ENCODE data around the gene FMNL3.

Gene FMNL3

GRCh38 chr12:49636979-49637755 is 70.0 kb downstream of the FMNL3 start:
- Histone ChIP-seq H3K4me3 (ENCODE audit: low read depth, low read length) (peak overlapping the region; percentile 4; the same call in 1 of the 2 replicates), H3K9ac (ENCODE audit: low read length) (no peak overlapping the region), H3K4me1 (ENCODE audit: control insufficient read depth, insufficient read depth, low read length) (peaks cover 14% of the 10 kb centered on the region), H3K27ac (ENCODE audit: low read depth, low read length) (no peak overlapping the region), H3K36me3 (ENCODE audit: control insufficient read depth, insufficient read depth, low read length) (peaks cover 30% of the 10 kb centered on the region), H3K27me3 (ENCODE audit: control insufficient read depth, insufficient read depth, low read length) (no peaks in the 10 kb centered on the region), H3K9me3 (ENCODE audit: control insufficient read depth, insufficient read depth, low read depth, low read length) (no peaks in the 10 kb centered on the region)

DNA sequence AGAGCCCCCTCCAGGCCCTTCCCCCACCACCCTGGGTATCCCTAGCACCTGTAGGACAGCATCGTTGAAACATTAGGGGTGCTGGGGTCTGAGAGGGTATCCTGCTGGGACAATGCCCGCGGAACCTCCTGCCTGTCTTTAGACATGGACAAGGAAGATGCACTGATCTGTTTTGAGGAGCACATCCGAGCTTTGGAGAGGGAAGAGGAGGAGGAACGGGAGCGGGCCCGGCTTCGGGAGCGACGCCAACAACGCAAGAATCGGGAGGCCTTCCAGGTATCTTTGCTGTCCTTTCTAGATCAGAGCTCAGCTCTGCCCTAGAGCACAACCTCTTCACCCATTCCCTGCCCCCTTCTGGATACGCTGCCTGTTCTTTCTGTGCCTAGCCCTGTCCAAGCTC is 70.6 kb downstream of the FMNL3 start:
- H3K9me3 ChIP-seq (ENCODE audit: control insufficient read depth, insufficient read depth, low read depth, low read length), result no peaks in the 10 kb centered on the region
- no peak overlapping the region for H3K9ac ChIP-seq (ENCODE audit: low read length)
- H3K36me3 ChIP-seq (ENCODE audit: control insufficient read depth, insufficient read depth, low read length), result peaks cover 32% of the 10 kb centered on the region
- no peak overlapping the region for H3K4me3 ChIP-seq (ENCODE audit: low read depth, low read length)
- H3K27ac ChIP-seq (ENCODE audit: low read depth, low read length), result no peak overlapping the region
- no peaks in the 10 kb centered on the region for H3K27me3 ChIP-seq (ENCODE audit: control insufficient read depth, insufficient read depth, low read length)
- H3K4me1 ChIP-seq (ENCODE audit: control insufficient read depth, insufficient read depth, low read length), result peaks cover 14% of the 10 kb centered on the region

DNA sequence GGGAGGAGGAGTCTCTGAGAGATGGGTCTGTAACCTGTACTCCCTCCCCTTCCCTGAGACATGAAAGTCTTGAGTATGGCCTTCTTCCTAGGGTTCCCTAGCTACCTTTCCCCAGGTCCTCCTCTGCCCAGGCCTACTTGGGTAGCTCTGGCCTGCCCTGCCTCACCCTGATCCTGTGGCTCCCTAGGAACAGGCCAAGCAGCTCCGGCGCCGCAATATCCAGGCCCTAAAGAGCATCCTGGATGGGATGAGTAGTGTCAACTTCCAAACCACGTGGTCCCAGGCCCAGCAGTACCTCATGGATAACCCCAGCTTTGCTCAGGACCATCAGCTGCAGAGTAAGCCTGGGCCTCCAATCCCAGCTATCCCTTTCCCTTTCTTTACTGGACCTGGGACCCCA is 71.5 kb downstream of the FMNL3 start:
- Histone ChIP-seq H3K4me1 (ENCODE audit: control insufficient read depth, insufficient read depth, low read length) (peaks cover 14% of the 10 kb centered on the region), H3K9me3 (ENCODE audit: control insufficient read depth, insufficient read depth, low read depth, low read length) (no peaks in the 10 kb centered on the region), H3K27me3 (ENCODE audit: control insufficient read depth, insufficient read depth, low read length) (no peaks in the 10 kb centered on the region), H3K36me3 (ENCODE audit: control insufficient read depth, insufficient read depth, low read length) (peaks cover 25% of the 10 kb centered on the region), H3K4me3 (ENCODE audit: low read depth, low read length) (no peak overlapping the region), H3K9ac (ENCODE audit: low read length) (no peak overlapping the region), H3K27ac (ENCODE audit: low read depth, low read length) (no peak overlapping the region)

GRCh38 chr12:49635036-49635435 is 72.2 kb downstream of the FMNL3 start:
- Histone ChIP-seq H3K27ac (ENCODE audit: low read depth, low read length) (no peak overlapping the region), H3K4me3 (ENCODE audit: low read depth, low read length) (no peak overlapping the region), H3K9me3 (ENCODE audit: control insufficient read depth, insufficient read depth, low read depth, low read length) (no peaks in the 10 kb centered on the region), H3K4me1 (ENCODE audit: control insufficient read depth, insufficient read depth, low read length) (peaks cover 14% of the 10 kb centered on the region), H3K36me3 (ENCODE audit: control insufficient read depth, insufficient read depth, low read length) (peaks cover 22% of the 10 kb centered on the region), H3K27me3 (ENCODE audit: control insufficient read depth, insufficient read depth, low read length) (no peaks in the 10 kb centered on the region), H3K9ac (ENCODE audit: low read length) (no peak overlapping the region)

- peaks cover 14% of the 10 kb centered on the region for H3K4me1 ChIP-seq (ENCODE audit: control insufficient read depth, insufficient read depth, low read length)
- no peaks in the 10 kb centered on the region for H3K27me3 ChIP-seq (ENCODE audit: control insufficient read depth, insufficient read depth, low read length)
- H3K36me3 ChIP-seq (ENCODE audit: control insufficient read depth, insufficient read depth, low read length), result peaks cover 22% of the 10 kb centered on the region
- no peaks in the 10 kb centered on the region for H3K9me3 ChIP-seq (ENCODE audit: control insufficient read depth, insufficient read depth, low read depth, low read length)
- H3K4me3 ChIP-seq (ENCODE audit: low read depth, low read length), result no peak overlapping the region
- no peak overlapping the region for H3K9ac ChIP-seq (ENCODE audit: low read length)
- H3K27ac ChIP-seq (ENCODE audit: low read depth, low read length), result no peak overlapping the region
Observed at GRCh38 chr12:49633703-49634345, 73.4 kb downstream of the FMNL3 start.

- peaks cover 14% of the 10 kb centered on the region for H3K4me1 ChIP-seq (ENCODE audit: control insufficient read depth, insufficient read depth, low read length)
- H3K36me3 ChIP-seq (ENCODE audit: control insufficient read depth, insufficient read depth, low read length), result peaks cover 18% of the 10 kb centered on the region
- no peaks in the 10 kb centered on the region for H3K9me3 ChIP-seq (ENCODE audit: control insufficient read depth, insufficient read depth, low read depth, low read length)
- H3K9ac ChIP-seq (ENCODE audit: low read length), result no peak overlapping the region
- no peak overlapping the region for H3K27ac ChIP-seq (ENCODE audit: low read depth, low read length)
- no peak overlapping the region for H3K4me3 ChIP-seq (ENCODE audit: low read depth, low read length)
- H3K27me3 ChIP-seq (ENCODE audit: control insufficient read depth, insufficient read depth, low read length), result no peaks in the 10 kb centered on the region
Observed at GRCh38 chr12:49632986-49633702, 74.1 kb downstream of the FMNL3 start.

GRCh38 chr12:49632401-49632800 is 74.8 kb downstream of the FMNL3 start:
- H3K9ac ChIP-seq (ENCODE audit: low read length), result no peak overlapping the region
- H3K36me3 ChIP-seq (ENCODE audit: control insufficient read depth, insufficient read depth, low read length), result peaks cover 12% of the 10 kb centered on the region
- H3K4me3 ChIP-seq (ENCODE audit: low read depth, low read length), result no peak overlapping the region
- peaks cover 9% of the 10 kb centered on the region for H3K4me1 ChIP-seq (ENCODE audit: control insufficient read depth, insufficient read depth, low read length)
- no peaks in the 10 kb centered on the region for H3K9me3 ChIP-seq (ENCODE audit: control insufficient read depth, insufficient read depth, low read depth, low read length)
- no peaks in the 10 kb centered on the region for H3K27me3 ChIP-seq (ENCODE audit: control insufficient read depth, insufficient read depth, low read length)
- H3K27ac ChIP-seq (ENCODE audit: low read depth, low read length), result no peak overlapping the region

DNA sequence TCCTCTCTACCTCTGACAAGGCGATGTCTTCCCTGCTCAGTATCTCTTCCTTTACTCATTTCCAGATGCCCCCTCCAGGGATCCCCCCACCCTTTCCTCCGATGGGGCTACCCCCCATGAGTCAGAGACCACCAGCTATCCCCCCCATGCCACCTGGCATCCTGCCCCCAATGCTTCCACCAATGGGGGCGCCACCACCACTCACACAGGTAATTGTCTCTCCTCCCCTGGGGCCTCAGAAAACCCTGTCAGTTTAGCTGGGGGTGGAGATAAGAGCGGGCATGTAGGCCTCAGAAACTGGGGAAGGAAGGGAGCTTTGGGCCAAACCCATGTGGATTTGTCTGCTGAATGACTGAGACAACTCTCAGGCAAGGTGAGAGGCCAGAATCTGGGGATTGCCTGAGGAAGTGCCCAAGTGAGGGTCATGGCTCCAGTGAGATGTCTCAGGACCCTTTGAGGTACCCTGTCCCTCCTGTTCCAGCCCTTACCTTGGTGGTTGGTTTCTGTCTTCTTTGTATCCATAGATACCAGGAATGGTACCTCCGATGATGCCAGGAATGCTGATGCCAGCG is 75.8 kb downstream of the FMNL3 start:
- H3K4me1 ChIP-seq (ENCODE audit: control insufficient read depth, insufficient read depth, low read length), result no peaks in the 10 kb centered on the region
- no peaks in the 10 kb centered on the region for H3K27me3 ChIP-seq (ENCODE audit: control insufficient read depth, insufficient read depth, low read length)
- H3K9ac ChIP-seq (ENCODE audit: low read length), result no peak overlapping the region
- H3K9me3 ChIP-seq (ENCODE audit: control insufficient read depth, insufficient read depth, low read depth, low read length), result no peaks in the 10 kb centered on the region
- H3K27ac ChIP-seq (ENCODE audit: low read depth, low read length), result no peak overlapping the region
- no peak overlapping the region for H3K4me3 ChIP-seq (ENCODE audit: low read depth, low read length)
- peaks cover 12% of the 10 kb centered on the region for H3K36me3 ChIP-seq (ENCODE audit: control insufficient read depth, insufficient read depth, low read length)

GRCh38 chr12:49627752-49628360 is 79.3 kb downstream of the FMNL3 start:
- peaks cover 6% of the 10 kb centered on the region for H3K36me3 ChIP-seq (ENCODE audit: control insufficient read depth, insufficient read depth, low read length)
- H3K27ac ChIP-seq (ENCODE audit: low read depth, low read length), result no peak overlapping the region
- H3K9me3 ChIP-seq (ENCODE audit: control insufficient read depth, insufficient read depth, low read depth, low read length), result no peaks in the 10 kb centered on the region

GRCh38 chr12:49626836-49627235 is 80.4 kb downstream of the FMNL3 start:
- Histone ChIP-seq H3K4me3 (ENCODE audit: low read depth, low read length) (no peak overlapping the region), H3K36me3 (ENCODE audit: control insufficient read depth, insufficient read depth, low read length) (peaks cover under 1% of the 10 kb centered on the region), H3K27me3 (ENCODE audit: control insufficient read depth, insufficient read depth, low read length) (no peaks in the 10 kb centered on the region), H3K9ac (ENCODE audit: low read length) (no peak overlapping the region), H3K9me3 (ENCODE audit: control insufficient read depth, insufficient read depth, low read depth, low read length) (no peaks in the 10 kb centered on the region), H3K27ac (ENCODE audit: low read depth, low read length) (no peak overlapping the region), H3K4me1 (ENCODE audit: control insufficient read depth, insufficient read depth, low read length) (peaks cover under 1% of the 10 kb centered on the region; the same call in 1 of the 2 replicates)

More at GRCh38 chr12:49627752-49628360, 79.3 kb downstream of the FMNL3 start:
- Histone ChIP-seq H3K4me1 (ENCODE audit: control insufficient read depth, insufficient read depth, low read length) (no peaks in the 10 kb centered on the region), H3K9ac (ENCODE audit: low read length) (no peak overlapping the region), H3K27me3 (ENCODE audit: control insufficient read depth, insufficient read depth, low read length) (no peaks in the 10 kb centered on the region), H3K4me3 (ENCODE audit: low read depth, low read length) (no peak overlapping the region)

Data from HUES6 (cell line).